Skeletal muscle satellite cell (primary cell): ENCODE results near the gene THOC6.
A peak's percentile ranks its signal among the peaks of the same experiment; 100 is the strongest.

Source experiments
- H3K27me3 ChIP-seq: 2 replicates; pipeline ENCODE4 v1.7.0; 2013; ENCODE audit warnings: low read length; ENCODE audit not compliant: control insufficient read depth, insufficient read depth
- H3K36me3 ChIP-seq: 2 replicates; pipeline ENCODE4 v1.7.0; 2013; ENCODE audit warnings: mild to moderate bottlenecking, control low read depth, low read length; ENCODE audit not compliant: insufficient read depth
- H3K4me1 ChIP-seq: 2 replicates; pipeline ENCODE4 v1.7.0; 2013; ENCODE audit warnings: low read length; ENCODE audit not compliant: control insufficient read depth, insufficient read depth
- H3K4me2 ChIP-seq: 2 replicates; pipeline ENCODE4 v1.7.0; 2013; ENCODE audit warnings: mild to moderate bottlenecking, low read length
- H3K4me3 ChIP-seq: 2 replicates; pipeline ENCODE4 v1.7.0; 2013; ENCODE audit warnings: low read length
- H3K9ac ChIP-seq: 2 replicates; pipeline ENCODE4 v1.7.0; 2013; ENCODE audit warnings: mild to moderate bottlenecking, low read depth, low read length, moderate library complexity
- H3K9me3 ChIP-seq: replicated peaks from 2 replicates; pipeline ENCODE4 v1.7.0; 2013; ENCODE audit warnings: mild to moderate bottlenecking, control low read depth, low read length

The THOC6 gene

GRCh38 chr16:3019594-3020246 lies 4.1 kb upstream of the THOC6 start:
- Histone ChIP-seq H3K4me3 (peak overlapping the region; percentile 97), H3K4me1 (peaks cover 21% of the 10 kb centered on the region), H3K36me3 (peaks cover 20% of the 10 kb centered on the region), H3K4me2 (peak overlapping the region; percentile 96), H3K9me3 (no peaks in the 10 kb centered on the region), H3K9ac (peak overlapping the region; percentile 100), H3K27me3 (no peaks in the 10 kb centered on the region)

- peak within 1 kb of the TSS; percentile 96 for H3K4me2 ChIP-seq
- no peaks in the 10 kb centered on the region for H3K27me3 ChIP-seq
- H3K9me3 ChIP-seq = no peaks in the 10 kb centered on the region
- peak within 1 kb of the TSS; percentile 97 for H3K4me3 ChIP-seq
- H3K36me3 ChIP-seq = peaks cover 20% of the 10 kb centered on the region
- H3K9ac ChIP-seq = peak within 1 kb of the TSS; percentile 100
- peaks cover 21% of the 10 kb centered on the region for H3K4me1 ChIP-seq
These were observed 3.6 kb upstream of the THOC6 start, which contains the start of gene TNFRSF12A for GRCh38 chr16:3020247-3020603. Gene TNFRSF12A, plus strand, starts transcription at chr16:3020368. Its CDS starts 30 bp downstream, at chr16:3020398.

- Histone ChIP-seq H3K4me1 (peaks cover 21% of the 10 kb centered on the region), H3K4me3 (peak overlapping the region; percentile 97), H3K36me3 (peaks cover 20% of the 10 kb centered on the region), H3K4me2 (peak overlapping the region; percentile 96), H3K9me3 (no peaks in the 10 kb centered on the region), H3K27me3 (no peaks in the 10 kb centered on the region), H3K9ac (peak overlapping the region; percentile 100)
These were observed 3.0 kb upstream of the THOC6 start for GRCh38 chr16:3020604-3021448.

GRCh38 chr16:3021449-3022207 lies 2.2 kb upstream of the THOC6 start:
- Histone ChIP-seq H3K4me2 (peak overlapping the region; percentile 96), H3K4me3 (peak overlapping the region; percentile 97), H3K9me3 (no peaks in the 10 kb centered on the region), H3K4me1 (peaks cover 21% of the 10 kb centered on the region), H3K36me3 (peaks cover 26% of the 10 kb centered on the region), H3K9ac (peak overlapping the region; percentile 100), H3K27me3 (no peaks in the 10 kb centered on the region)

- Histone ChIP-seq H3K9me3 (no peaks in the 10 kb centered on the region), H3K4me2 (peak overlapping the region; percentile 96), H3K36me3 (peaks cover 29% of the 10 kb centered on the region), H3K9ac (peak overlapping the region; percentile 100), H3K4me3 (peak overlapping the region; percentile 97), H3K27me3 (no peaks in the 10 kb centered on the region), H3K4me1 (peaks cover 21% of the 10 kb centered on the region)
These were observed 1.6 kb upstream of the THOC6 start for GRCh38 chr16:3022208-3022683.

GRCh38 chr16:3022684-3023414 lies 986 bp upstream of the THOC6 start:
- H3K4me1 ChIP-seq = peaks cover 21% of the 10 kb centered on the region

GRCh38 chr16:3023415-3023668 lies 493 bp upstream of the THOC6 start:
- Histone ChIP-seq H3K9me3 (no peaks in the 10 kb centered on the region), H3K27me3 (no peaks in the 10 kb centered on the region), H3K36me3 (peaks cover 29% of the 10 kb centered on the region), H3K4me3 (peak overlapping the region; percentile 97), H3K4me1 (peaks cover 21% of the 10 kb centered on the region), H3K4me2 (peak overlapping the region; percentile 96), H3K9ac (peak overlapping the region; percentile 100)

More at GRCh38 chr16:3022684-3023414, 986 bp upstream of the THOC6 start:
- peaks cover 29% of the 10 kb centered on the region for H3K36me3 ChIP-seq
- H3K4me2 ChIP-seq = peak overlapping the region; percentile 96
- H3K9me3 ChIP-seq = no peaks in the 10 kb centered on the region
- peak overlapping the region; percentile 100 for H3K9ac ChIP-seq
- no peaks in the 10 kb centered on the region for H3K27me3 ChIP-seq
- H3K4me3 ChIP-seq = peak overlapping the region; percentile 97

GRCh38 chr16:3025032-3026002 lies 1.5 kb downstream of the THOC6 start:
- peaks cover 26% of the 10 kb centered on the region for H3K4me1 ChIP-seq
- H3K36me3 ChIP-seq = peaks cover 28% of the 10 kb centered on the region
- no peak overlapping the region for H3K4me2 ChIP-seq
- H3K9me3 ChIP-seq = no peaks in the 10 kb centered on the region
- H3K4me3 ChIP-seq = no peak overlapping the region
- H3K9ac ChIP-seq = no peak overlapping the region
- peaks cover 14% of the 10 kb centered on the region for H3K27me3 ChIP-seq

- Histone ChIP-seq H3K4me3 (no peak overlapping the region), H3K27me3 (peaks cover 15% of the 10 kb centered on the region), H3K9ac (no peak overlapping the region), H3K4me2 (no peak overlapping the region), H3K36me3 (peaks cover 25% of the 10 kb centered on the region), H3K9me3 (no peaks in the 10 kb centered on the region), H3K4me1 (peaks cover 26% of the 10 kb centered on the region)
These were observed 2.2 kb downstream of the THOC6 start for GRCh38 chr16:3026003-3026378.
